HepG2 (cell line): Measurements from ENCODE around the gene MPP3. TPM values are rescaled to one million over a fixed set of nuclear protein-coding genes. Genes with fewer than 3 reads are reported as not detected.

Experiments used
- CC2D1A ChIP-seq: sonication (generic); formaldehyde crosslinking; IDR thresholded peaks from 2 replicates; pipeline ENCODE4 v1.8.1; 2023; ENCODE audit warnings: mild to moderate bottlenecking, missing genetic modification reagents
- FOXK1 ChIP-seq: sonication (generic); formaldehyde crosslinking; IDR thresholded peaks from 2 replicates; pipeline ENCODE4 v1.4.0; 2020; ENCODE audit warnings: low read depth, missing genetic modification reagents, borderline replicate concordance
- GABPB1 ChIP-seq: IDR thresholded peaks from 2 replicates; pipeline ENCODE4 v1.6.1; 2016; ENCODE audit warnings: mild to moderate bottlenecking, missing genetic modification reagents, moderate library complexity, missing compliant biosample characterization
- GATA4 ChIP-seq: sonication (generic); IDR thresholded peaks from 2 replicates; pipeline ENCODE4 v1.6.1; 2016; ENCODE audit warnings: antibody characterized with exemption, low read depth, borderline replicate concordance
- GTF2F1 ChIP-seq: fragments of 150-350 bp; IDR thresholded peaks from 2 replicates; pipeline ENCODE4 v1.6.1; 2014; ENCODE audit warnings: low read length
- MED13 ChIP-seq: sonication (generic); formaldehyde crosslinking; IDR thresholded peaks from 2 replicates; pipeline ENCODE4 v1.5.0; 2020; ENCODE audit warnings: missing genetic modification reagents
- MTF1 ChIP-seq: sonication (generic); formaldehyde crosslinking; IDR thresholded peaks from 2 replicates; pipeline ENCODE4 v1.5.0; 2020; ENCODE audit warnings: missing genetic modification reagents
- NRL ChIP-seq: sonication (generic); formaldehyde crosslinking; IDR thresholded peaks from 2 replicates; pipeline ENCODE4 v1.5.0; 2020; ENCODE audit warnings: missing genetic modification reagents, mild to moderate bottlenecking, moderate library complexity, borderline replicate concordance
- PHF8 ChIP-seq: sonication (generic); formaldehyde crosslinking; IDR thresholded peaks from 2 replicates; pipeline ENCODE4 v1.5.0; 2020; ENCODE audit warnings: missing genetic modification reagents
- PRPF4 ChIP-seq: fragments of 200-400 bp; formaldehyde crosslinking; IDR thresholded peaks from 2 replicates; pipeline ENCODE4 v1.6.1; 2016; ENCODE audit warnings: low read length, low read depth; ENCODE audit not compliant: poor library complexity, severe bottlenecking
- SNRNP70 ChIP-seq: fragments of 200-400 bp; formaldehyde crosslinking; IDR thresholded peaks from 2 replicates; pipeline ENCODE4 v1.6.1; 2017; ENCODE audit warnings: mild to moderate bottlenecking, low read depth, low read length, moderate library complexity
- SRF ChIP-seq: IDR thresholded peaks from 2 replicates; pipeline ENCODE4 v1.6.1; 2011; ENCODE audit warnings: mild to moderate bottlenecking, low read depth, low read length, moderate library complexity
- TARDBP ChIP-seq: sonication (generic); formaldehyde crosslinking; IDR thresholded peaks from 2 replicates; pipeline ENCODE4 v1.8.0; 2022; ENCODE audit warnings: mild to moderate bottlenecking, missing genetic modification reagents
- ZNF30 ChIP-seq: sonication (generic); formaldehyde crosslinking; IDR thresholded peaks from 2 replicates; pipeline ENCODE4 v1.5.0; 2020; ENCODE audit warnings: mild to moderate bottlenecking, missing genetic modification reagents
- ZNF350 ChIP-seq: sonication (generic); formaldehyde crosslinking; IDR thresholded peaks from 2 replicates; pipeline ENCODE4 v1.4.0; 2020; ENCODE audit warnings: mild to moderate bottlenecking, low read depth, missing genetic modification reagents, borderline replicate concordance
- ZNF546 ChIP-seq: sonication (generic); formaldehyde crosslinking; conservative IDR thresholded peaks from 2 replicates; pipeline ENCODE4 v1.8.1; 2023; ENCODE audit warnings: mild to moderate bottlenecking, missing genetic modification reagents
- ZNF629 ChIP-seq: sonication (generic); formaldehyde crosslinking; conservative IDR thresholded peaks from 2 replicates; pipeline ENCODE4 v1.5.0; 2020; ENCODE audit warnings: missing genetic modification reagents
- polyA plus RNA-seq, 8 experiments: library from polyadenylated mRNA; depleted of rRNA in 3 of 8; stranded (reverse) in 7 of 8; unstranded in 1 of 8; fragments of >200 nt; fragmentation: Illumina TruSeq in 4 of 8; extraction: Trizol in 4 of 8; gene quantifications; 2 replicates each; pipeline versions ENCODE4 v1.2.1 to v1.2.3, GENCODE V29; 2011 to 2016; ENCODE audit warnings: low read depth in 4 of 8, missing spikeins in 1 of 8, mixed read lengths in 1 of 8; ENCODE audit not compliant: insufficient read depth in 1 of 8
- total RNA-seq, 5 experiments: library from RNA; depleted of rRNA; stranded (reverse); fragments of >200 nt; fragmentation: Illumina TruSeq; extraction: Trizol; gene quantifications; 2 replicates each; pipeline ENCODE4 v1.2.3, GENCODE V29; 2016; ENCODE audit warnings: low read depth in 1 of 5
- TF ChIP-seq, protein P1 (sequence below), 2 experiments: sonication (generic) in 1 of 2; formaldehyde crosslinking in 1 of 2; IDR thresholded peaks; 2 replicates each; pipeline versions ENCODE4 v1.5.1 to v1.6.1; 2011 to 2020; ENCODE audit warnings: borderline replicate concordance in 1 of 2, low read depth in 1 of 2, low read length in 1 of 2, mild to moderate bottlenecking in 1 of 2, missing genetic modification reagents in 1 of 2, moderate library complexity in 1 of 2
- TF ChIP-seq, protein P2 (sequence below): IDR thresholded peaks from 2 replicates; pipeline ENCODE4 v1.6.1; 2016; ENCODE audit warnings: low read depth, borderline replicate concordance
- TF ChIP-seq, protein P3 (sequence below): sonication (generic); formaldehyde crosslinking; IDR thresholded peaks from 2 replicates; pipeline ENCODE4 v1.8.0; 2022; ENCODE audit warnings: low read depth, missing genetic modification reagents
- TF ChIP-seq, protein P4 (sequence below): sonication (generic); formaldehyde crosslinking; IDR thresholded peaks from 2 replicates; pipeline ENCODE4 v1.4.0; 2020; ENCODE audit warnings: missing genetic modification reagents, mild to moderate bottlenecking, borderline replicate concordance
- TF ChIP-seq, protein P5 (sequence below): sonication (generic); formaldehyde crosslinking; IDR thresholded peaks from 2 replicates; pipeline ENCODE4 v1.4.0; 2020; ENCODE audit warnings: missing genetic modification reagents; ENCODE audit errors: not compliant biosample characterization

The MPP3 gene
- total and polyA plus RNA-seq, 2 of the 13 experiments (the other 11 are each of a cell fraction or from before 2014, with no cell fraction given), result 0.91 to 1.8 TPM

DNA sequence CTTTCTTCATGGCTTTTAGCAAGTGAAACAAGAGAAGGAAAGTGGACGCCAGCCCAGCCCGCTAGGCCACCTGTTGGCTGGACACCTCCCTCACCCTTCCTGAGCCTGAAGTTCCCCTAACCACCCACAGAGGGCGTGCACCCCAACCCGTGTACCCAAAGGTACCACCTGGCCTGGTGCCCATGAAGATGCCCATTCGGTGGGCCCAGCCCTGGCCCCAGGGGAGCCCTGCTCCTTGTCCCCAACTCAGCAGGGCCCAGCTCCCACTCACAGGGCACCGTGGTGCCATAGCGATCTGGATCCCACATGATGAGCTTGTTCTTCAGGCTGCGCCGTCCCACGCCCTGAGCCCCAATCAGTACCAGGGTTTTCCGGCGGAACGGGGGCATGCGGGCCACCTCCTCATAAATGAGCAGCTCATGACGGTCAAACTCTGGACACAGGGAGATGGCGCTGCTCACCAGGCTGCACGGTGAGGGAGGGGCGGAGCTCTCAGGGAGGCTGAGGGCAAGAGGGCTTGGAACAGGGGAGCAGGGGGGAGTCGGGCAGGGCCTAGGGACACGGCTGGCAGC is 47.6 kb upstream of the MPP3 start (continued):
- TF ChIP-seq MTF1 (CRISPR knock-in tag) (no peak), ZNF629 (CRISPR knock-in tag) (no peak), PRPF4 (no peak), SNRNP70 (no peak), CC2D1A (CRISPR knock-in tag) (no peak), TARDBP (no peak), GATA4 (no peak), ZNF350 (CRISPR knock-in tag) (0 out of 2 replicates have a peak, but pooled peaks have one; percentile 31), ZNF546 (CRISPR knock-in tag) (no peak), FOXK1 (no peak), ZNF30 (CRISPR knock-in tag) (no peak), SRF (no peak), NRL (CRISPR knock-in tag) (peak; percentile 75), MED13 (CRISPR knock-in tag) (no peak), GABPB1 (no peak), GTF2F1 (no peak), PHF8 (CRISPR knock-in tag) (no peak)
- TF ChIP-seq, protein P1, sequence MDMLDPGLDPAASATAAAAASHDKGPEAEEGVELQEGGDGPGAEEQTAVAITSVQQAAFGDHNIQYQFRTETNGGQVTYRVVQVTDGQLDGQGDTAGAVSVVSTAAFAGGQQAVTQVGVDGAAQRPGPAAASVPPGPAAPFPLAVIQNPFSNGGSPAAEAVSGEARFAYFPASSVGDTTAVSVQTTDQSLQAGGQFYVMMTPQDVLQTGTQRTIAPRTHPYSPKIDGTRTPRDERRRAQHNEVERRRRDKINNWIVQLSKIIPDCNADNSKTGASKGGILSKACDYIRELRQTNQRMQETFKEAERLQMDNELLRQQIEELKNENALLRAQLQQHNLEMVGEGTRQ (IDR thresholded peaks at IDR 0.05; ENCODE audit: low read depth, low read length), result no peak
- TF ChIP-seq, protein P1 (CRISPR knock-in tag; IDR thresholded peaks at IDR 0.05; ENCODE audit: borderline replicate concordance), result no peak
- TF ChIP-seq, protein P2, sequence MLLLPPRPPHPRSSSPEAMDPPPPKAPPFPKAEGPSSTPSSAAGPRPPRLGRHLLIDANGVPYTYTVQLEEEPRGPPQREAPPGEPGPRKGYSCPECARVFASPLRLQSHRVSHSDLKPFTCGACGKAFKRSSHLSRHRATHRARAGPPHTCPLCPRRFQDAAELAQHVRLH (CRISPR knock-in tag), result peak; percentile 30; the same call in 1 of the 2 replicates
- TF ChIP-seq, protein P3, sequence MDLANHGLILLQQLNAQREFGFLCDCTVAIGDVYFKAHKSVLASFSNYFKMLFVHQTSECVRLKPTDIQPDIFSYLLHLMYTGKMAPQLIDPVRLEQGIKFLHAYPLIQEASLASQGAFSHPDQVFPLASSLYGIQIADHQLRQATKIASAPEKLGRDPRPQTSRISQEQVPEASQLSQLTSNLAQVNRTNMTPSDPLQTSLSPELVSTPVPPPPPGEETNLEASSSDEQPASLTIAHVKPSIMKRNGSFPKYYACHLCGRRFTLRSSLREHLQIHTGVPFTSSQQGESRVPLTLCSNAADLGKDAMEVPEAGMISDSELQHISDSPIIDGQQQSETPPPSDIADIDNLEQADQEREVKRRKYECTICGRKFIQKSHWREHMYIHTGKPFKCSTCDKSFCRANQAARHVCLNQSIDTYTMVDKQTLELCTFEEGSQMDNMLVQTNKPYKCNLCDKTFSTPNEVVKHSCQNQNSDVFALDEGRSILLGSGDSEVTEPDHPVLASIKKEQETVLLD (CRISPR knock-in tag), result no peak
- TF ChIP-seq, protein P4, sequence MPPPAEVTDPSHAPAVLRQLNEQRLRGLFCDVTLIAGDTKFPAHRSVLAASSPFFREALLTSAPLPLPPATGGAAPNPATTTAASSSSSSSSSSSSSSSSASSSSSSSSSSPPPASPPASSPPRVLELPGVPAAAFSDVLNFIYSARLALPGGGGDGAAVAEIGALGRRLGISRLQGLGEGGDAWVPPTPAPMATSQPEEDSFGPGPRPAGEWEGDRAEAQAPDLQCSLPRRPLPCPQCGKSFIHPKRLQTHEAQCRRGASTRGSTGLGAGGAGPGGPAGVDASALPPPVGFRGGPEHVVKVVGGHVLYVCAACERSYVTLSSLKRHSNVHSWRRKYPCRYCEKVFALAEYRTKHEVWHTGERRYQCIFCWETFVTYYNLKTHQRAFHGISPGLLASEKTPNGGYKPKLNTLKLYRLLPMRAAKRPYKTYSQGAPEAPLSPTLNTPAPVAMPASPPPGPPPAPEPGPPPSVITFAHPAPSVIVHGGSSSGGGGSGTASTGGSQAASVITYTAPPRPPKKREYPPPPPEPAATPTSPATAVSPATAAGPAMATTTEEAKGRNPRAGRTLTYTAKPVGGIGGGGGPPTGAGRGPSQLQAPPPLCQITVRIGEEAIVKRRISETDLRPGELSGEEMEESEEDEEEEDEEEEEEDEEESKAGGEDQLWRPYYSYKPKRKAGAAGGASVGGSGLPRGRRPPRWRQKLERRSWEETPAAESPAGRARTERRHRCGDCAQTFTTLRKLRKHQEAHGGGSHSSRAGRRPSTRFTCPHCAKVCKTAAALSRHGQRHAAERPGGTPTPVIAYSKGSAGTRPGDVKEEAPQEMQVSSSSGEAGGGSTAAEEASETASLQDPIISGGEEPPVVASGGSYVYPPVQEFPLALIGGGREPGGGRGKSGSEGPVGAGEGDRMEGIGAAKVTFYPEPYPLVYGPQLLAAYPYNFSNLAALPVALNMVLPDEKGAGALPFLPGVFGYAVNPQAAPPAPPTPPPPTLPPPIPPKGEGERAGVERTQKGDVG (CRISPR knock-in tag), result peak; percentile 36; the same call in 1 of the 2 replicates
- TF ChIP-seq, protein P5, sequence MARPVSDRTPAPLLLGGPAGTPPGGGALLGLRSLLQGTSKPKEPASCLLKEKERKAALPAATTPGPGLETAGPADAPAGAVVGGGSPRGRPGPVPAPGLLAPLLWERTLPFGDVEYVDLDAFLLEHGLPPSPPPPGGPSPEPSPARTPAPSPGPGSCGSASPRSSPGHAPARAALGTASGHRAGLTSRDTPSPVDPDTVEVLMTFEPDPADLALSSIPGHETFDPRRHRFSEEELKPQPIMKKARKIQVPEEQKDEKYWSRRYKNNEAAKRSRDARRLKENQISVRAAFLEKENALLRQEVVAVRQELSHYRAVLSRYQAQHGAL (CRISPR knock-in tag), result no peak
